HG03025 (cell line): ENCODE data around the gene RHCG.

ENCODE experiments used
- ATAC-seq: cut with Tn5 transposase; IDR thresholded peaks from one replicate; pipeline ENCODE4 v1.9.1; 2021; ENCODE audit warnings: mild to moderate bottlenecking, moderate library complexity; ENCODE audit not compliant: unreplicated experiment, low FRiP score

Gene RHCG

DNA sequence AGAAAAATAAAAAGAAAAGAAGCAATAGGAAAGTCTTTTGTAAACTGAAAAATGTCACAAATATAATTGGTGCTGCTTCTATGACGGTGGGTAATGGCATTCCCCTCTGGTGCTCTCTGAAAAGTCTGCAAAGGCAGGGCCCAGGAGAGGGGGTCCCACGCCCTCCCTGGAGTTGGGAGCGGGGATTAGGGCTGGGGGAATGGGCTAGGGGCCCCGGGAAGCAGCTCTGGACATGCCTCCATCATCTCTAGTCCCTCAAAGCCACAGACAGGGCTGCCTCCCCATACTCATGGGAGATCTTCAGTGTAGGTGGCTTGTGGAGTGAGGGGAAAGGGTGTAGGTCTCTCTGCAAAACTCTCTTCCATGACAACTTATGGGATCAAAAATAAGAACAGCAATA, 7.8 kb upstream of the RHCG start:
- ATAC-seq, result no peak

DNA sequence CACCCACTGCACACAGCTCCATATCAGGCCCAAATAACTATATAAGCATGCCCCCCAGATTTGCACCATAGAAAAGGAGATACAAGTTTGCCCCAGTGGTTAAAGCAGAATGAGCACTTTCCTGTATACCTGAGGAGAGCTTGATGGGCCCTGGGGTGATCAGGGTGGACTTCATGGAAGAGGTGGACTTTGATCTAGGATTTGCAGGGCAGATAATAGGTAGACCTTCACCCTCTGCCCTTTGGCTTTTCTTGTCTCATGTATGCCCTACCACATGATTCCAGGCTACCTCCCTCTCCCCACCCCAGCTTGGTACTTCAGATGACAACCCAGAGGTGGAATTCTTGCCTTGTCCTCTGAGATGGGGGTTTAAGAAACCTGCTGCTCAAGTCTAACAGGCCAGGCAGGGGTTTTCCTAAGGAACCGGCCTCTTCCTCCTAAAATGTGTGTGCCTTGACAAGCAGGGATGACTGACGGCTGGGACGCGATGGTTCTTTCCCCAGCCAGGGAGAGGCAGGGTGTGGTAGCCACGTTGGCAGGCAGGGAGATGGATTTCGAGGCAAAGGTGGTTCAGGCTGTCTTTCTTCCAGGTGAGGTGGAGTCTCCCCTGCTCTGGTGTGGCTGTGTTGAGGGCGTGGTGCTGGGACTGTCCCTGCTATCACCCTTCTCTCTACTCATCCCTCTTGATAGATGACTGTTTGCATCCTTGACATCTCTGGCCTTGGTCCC, 6.6 kb upstream of the RHCG start:
- no peak for ATAC-seq

DNA sequence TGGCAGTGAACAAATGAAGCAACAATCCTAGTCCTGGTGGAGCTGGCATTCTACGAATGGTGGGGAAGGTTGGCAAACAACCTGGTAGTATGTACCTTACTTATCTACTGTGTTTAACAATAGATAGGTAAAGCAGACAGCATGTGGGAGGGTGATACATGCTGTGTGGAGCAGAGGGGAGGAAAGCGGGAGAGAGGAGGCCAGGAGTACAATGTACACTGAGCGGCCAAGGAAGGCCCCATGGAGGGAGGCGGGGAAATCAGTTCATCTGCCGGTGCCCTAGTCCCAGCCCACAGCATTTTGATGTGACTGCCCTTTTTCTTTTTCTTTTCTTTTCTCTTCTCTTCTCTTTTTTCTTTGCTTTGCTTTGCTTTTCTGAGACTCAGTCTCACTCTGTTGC, 5.3 kb upstream of the RHCG start:
- no peak for ATAC-seq

DNA sequence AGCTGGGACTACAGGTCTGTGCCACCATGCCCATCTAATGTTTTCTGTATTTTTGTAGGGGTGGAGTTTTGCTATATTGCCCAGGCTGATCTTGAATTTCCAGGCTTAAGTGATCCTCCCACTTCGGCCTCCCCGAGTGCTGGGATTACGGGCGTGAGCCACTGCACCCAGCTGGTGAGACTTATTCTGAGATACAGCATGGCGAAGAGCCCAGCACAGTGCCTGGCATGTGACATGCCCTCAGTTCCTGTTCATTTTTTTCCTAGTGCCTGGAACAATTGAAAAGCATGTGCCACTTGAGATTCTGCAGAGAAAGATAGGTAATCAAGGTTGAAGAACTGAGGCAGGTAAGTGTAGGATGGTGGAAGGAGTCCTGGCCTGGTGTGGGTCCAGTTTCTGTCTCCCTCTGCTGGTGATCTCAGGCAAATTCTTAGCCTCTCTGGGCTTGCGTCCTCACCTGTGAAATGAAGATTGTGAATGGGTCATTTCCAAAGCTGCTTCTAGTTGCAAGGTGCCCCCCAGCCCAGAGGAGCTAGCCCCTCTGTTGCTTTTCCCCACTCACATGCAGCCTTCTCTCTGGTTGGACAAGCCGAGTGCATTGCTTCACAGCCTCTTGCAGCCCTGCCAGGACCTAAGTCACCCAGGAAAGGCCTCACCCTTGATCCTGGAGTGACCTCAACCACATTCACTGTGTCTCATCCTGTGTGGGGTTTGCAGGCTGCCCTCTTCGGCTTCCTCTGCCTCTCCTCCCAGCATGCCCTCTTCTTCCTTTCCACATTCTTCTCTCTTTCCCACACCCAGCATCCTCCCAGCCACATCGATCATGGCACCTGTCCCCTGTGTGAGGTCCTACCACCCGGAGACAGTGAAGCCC, 4.3 kb upstream of the RHCG start:
- no peak for ATAC-seq

DNA sequence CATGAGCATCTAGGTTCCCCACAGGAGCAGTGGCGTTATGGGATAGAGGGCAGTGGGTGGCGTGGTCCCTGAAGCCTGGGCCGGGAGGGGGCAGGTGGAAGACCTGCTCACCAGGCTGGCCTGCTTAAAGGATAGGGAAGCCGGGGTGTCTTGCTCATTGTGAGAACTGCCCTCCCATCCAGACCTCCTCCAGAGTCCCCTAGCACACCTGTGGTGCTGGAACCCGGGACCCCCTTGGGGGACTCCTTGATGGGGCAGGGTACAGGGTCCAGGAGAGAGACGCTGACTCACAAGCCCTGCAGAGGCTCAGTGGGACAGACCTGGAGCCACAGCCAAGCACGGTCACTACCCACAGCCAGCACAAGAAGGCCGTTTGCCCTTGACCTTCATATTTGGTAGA, 2.8 kb upstream of the RHCG start:
- ATAC-seq, result no peak

DNA sequence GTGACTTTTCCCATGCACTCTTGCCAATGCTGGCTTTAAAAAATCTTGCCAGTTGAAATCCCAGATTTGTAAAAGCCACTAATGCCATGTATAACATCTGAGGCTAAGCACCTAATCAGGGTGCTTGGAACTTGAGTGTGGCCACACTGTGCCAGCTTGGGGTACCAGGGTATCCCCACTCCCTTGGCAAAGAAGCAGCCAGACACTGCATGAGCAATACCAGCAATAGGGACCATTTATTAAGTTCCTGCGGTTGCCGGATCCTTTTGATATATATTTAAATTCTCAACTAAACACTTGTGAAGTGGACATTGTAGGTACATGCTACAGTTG, 2.2 kb upstream of the RHCG start:
- no peak for ATAC-seq

DNA sequence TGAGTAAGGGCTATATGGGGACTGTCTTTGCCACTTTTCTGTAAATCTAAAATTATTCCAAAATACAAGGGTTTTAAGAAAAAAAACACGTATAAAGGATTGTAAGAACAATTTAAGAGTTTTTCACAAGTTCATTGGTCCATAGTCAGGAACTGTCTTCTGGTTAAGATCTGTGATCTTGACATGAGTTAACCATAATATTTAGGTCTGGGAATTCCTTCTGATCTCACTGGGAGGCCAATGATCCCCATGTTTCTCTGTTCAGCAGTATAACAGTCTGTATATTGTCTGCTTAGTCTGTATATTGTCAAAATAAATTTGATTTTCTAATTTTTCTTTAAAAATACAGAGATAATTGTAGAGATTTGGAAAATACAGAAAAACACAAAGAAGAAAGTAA, 848 bp upstream of the RHCG start:
- no peak for ATAC-seq

DNA sequence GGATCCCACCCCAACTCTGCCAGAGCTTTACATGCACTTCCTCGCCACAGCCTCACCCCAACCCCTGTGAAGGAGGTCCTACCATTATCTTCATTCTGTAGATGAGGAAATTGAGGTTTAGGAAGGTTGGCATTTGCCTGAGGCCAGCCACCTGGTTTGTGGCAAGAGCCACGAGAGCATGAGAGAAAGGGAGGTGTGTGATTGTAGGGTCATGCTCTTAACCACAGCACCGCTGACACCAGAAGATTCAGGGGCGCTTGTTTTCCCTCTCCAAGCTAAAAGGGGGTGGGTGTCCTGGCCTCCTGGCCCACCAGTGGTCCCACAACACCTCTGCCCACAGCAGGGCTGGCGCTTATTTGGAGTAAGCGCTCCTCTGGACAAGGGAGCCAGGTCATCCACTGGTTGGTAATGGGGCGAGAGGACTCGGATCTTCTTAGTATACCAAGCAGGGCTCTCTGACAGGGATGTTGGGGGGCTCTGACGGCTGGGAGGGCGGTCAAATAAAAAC, 691 bp downstream of the RHCG start:
- ATAC-seq, result no peak

DNA sequence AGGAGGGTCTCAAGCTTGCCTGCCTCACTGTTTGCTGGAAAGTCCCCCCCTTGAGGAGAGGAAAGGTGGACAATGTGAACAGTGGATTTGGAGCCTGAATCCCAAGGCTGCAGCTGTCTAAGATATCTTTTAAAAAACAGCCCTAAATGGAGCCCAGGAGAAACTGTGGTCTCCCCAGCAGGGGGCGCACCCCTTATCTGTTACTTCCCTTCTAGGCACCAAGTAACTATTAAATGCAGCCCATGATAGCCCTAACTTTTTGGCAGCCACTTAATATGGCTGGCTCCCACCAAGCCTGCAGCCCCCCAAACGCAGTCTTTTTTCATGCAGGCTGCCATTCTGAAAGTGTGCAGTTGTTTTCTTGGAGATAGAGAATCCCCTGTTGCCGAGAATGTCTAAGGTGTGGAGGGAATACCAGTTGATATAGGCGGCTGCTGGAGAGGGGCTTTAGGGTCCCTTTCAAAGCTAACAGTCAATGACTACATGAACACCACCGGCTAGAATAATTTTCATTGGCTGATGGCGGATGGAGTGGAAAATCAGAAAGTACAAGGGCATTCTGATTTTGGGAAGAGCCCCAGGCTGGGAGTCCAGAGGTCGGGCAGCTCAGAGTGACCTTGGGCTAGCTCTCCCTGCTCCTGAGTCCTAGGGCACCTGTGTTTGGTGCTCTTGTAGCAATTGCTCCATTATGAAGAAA, 1.3 kb downstream of the RHCG start:
- no peak for ATAC-seq

DNA sequence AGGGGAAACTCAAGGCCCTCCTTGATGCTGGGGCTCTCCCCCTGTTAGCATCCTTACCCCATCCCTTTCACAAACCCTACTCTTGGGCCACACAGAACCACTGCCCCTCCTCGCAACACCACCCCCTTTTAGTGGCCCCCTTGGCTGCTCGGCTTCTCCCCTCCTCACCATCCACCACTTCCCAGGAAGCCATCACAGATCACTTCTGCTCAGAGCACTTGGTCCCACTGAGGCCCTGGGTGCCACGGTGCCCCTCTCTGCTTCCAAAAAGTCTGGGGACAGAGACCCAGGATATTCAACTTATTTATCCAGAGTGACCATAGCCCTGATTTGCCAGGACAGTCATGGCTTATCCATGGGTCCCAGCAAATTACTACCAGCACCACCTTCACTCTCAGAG, 2.4 kb downstream of the RHCG start:
- no peak for ATAC-seq

DNA sequence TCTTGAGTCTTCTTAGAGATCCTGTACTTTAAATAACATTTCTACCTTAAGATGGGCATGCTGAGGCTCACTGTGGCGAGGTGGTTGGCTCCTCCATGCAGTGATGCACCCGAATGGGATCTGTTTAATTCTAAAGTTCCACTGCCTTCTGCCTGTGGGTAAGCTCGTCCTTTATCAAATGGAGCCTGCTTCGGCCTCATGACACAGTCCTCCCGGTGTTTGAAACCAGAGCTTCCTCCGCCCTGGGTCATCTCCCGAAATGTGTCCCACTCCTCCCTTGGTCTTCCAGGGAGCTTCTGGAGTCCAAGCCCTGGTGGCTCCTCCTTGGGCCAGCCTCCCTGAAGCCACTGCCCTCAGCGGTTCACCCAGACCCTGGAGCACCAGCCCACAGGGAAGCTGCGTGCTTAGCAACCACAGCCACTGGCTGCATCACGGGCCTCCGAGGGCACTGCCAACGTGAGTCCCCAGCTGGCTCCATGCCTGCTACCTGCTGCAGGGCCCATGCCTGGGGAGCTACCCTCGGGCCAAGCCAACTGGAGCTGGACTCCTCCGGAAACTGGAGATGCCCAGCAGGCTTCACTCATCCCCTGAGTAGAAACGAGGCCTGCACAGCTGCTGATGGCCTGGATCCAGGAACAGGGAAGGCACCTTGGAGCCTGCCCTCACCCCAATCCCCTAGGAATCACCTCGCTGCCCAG, 3.3 kb downstream of the RHCG start:
- ATAC-seq, result no peak

DNA sequence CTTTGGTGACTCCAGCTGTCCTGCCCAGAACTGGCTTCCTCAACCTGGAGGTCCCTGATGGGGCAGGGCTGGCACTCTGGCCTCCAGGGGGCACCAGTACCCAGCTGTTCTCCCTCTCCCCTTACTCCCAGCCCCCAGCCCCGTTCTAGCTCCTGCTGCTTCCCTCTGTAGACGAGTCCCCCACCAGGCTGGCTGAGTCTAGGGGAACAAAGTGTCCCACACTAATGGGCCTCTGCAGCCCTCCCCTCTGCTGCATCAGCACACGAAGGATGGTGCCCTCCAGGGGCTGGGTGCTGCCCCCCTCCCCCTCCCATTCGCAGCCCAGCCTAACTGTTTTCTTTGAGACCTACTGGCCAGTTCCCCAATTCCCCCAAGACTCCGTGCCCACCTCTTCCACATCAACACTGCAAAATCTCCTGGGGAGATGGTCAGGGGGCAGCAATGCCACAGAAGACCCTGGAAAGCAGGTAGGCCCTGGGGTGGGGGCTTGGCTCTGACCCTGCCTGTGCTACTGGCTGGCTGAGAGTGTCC, 4.2 kb downstream of the RHCG start:
- ATAC-seq, result no peak

DNA sequence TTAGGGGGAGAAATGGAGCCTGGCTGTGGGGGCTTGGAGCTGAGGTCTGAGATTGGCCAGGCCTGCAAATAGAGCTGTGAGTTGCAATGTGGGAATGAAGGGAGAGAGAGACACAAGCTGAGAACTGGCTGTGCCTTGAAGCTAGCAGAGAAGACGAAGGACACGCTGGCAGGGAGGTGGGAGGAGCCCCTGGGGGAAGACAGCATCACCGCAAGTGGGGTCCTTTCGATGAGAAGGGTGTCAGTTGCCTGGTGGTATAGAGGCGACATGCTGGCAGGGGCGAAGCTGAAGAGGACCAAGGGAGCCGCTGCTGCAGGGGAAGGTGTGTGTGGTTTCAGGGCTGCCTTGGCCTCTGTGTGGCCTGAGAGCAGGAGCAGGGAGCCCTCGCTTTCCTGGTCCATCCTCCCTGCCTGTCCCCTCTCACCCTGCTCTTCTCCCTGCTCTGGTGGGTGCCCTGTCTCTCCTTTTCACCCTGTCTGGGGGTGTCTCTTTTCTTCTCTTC, 5.5 kb downstream of the RHCG start:
- no peak for ATAC-seq

DNA sequence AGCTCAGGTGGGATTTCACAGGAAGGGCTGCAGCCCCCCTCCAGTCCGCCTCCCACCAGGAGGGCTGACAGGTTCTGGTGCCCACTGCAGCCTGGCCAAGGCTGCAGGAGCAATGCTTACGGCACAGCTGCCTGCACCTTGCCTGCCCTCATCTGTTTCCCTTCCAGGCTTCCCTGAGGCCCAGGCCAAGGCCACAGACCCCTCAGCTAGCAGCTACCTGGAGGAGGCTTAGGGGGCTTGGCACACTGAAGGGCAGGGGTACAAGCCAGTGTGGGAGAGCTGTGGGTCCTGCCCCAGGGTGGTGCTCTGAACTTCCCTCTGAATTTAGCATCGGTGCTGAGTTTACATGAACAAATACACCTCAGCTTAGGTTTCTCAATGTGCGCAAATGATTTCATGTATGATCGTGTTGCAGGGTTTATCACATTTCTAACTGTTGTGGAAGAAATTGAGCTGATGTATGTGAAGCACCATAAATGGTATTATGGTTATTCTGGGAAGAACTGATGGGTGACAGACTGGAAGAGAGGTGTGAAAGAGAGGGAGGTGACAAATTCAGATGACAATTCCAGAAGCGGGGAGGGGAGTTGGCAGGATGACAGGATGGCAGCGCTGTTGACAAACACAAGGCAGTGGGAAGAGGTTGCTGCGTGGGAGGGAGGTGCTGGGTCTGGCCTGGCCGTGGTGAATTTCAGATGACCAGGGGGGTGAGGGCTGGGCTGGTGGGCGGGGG, 6.1 kb downstream of the RHCG start:
- ATAC-seq, result no peak

DNA sequence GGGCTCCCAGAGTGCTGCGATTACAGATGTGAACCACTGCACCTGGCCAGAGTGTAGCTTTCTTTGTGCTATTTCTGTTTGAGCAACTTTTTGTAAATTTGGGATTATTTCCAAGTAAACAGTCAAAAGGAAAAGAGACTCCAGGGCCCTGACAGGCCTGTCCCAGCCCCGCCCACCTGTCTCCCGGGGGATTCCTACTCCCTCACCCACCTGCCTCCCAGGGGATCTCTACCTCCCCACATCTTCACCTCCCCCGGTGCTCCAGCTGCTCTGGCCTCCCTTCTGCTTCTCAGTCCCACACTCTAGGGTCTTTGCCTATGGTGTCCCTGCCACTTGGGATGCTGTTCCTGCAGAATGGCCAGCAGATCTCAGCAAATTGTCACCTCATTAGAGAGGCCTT, 7.0 kb downstream of the RHCG start:
- ATAC-seq, result no peak

DNA sequence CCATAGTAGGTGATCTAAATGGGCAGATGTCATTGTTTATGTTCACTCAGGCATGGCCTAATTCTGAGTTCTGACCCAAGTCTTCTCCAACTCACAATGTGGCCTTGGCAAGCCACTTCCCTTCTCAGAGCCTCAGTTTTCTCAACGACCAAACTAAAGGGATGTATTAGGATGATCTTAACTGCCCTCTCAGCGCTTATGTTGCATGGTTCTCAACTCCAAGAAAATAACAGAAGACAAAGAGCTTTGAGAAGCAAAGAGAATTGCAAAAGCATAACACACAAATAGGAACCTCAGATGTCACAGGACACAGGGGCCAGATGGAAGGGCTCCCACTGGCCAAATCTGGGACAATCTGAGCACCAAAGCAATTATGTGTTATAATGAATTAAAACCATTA, 8.6 kb downstream of the RHCG start:
- ATAC-seq, result no peak

DNA sequence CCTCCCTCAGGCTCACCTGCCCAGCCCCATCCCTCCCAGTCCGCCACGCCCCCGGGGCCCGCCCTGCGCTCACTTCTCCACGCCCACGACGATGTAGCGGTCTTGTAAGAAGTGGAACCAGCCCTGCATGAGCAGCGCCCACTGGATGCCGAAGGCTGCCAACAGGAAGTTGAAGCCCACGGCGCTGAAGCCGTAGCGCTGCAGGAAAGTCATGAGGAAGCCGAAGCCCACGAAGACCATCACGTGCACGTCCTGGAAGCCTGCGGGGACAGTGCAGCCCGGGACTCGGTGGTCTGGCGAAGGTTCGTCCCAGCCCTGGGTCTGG, 9.7 kb downstream of the RHCG start:
- no peak for ATAC-seq

DNA sequence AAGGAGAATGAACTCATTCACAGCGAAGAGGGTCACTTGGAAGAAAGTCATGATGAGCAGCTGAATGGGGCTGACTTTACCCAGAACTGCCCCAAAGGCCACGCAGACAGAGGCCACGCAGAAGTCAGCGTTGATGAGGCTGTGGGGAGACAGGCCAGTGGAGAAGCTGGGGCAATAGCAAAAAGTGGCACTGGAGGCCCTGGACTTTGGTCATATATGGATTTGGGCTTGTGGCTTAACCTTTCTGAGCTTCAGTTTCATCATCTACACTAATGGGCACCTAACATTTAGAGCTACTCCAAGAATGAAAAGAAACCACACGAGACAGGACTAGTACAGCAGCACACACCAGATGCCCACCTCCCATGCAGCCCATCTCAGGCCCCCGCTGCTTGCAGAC, 13.3 kb downstream of the RHCG start:
- ATAC-seq, result no peak

DNA sequence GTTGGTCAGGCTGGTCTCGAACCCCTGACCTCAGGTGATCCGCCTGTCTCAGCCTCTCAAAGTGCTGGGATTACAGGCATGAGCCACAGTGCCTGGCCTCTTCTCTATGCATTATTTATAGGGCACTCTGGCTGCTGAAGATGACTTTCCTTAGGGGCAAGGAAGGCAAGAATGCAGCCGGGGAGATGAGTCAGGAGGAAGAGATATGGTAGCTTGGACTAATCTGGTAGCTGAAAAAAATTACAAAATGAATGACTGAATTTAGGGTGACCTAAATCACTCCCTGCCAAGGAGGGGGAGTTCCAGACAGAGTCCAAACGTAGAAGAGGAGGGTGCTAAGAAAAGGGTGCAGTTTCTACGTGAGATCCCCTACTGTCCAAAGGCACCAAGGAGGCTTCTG, 14.2 kb downstream of the RHCG start:
- ATAC-seq, result no peak

DNA sequence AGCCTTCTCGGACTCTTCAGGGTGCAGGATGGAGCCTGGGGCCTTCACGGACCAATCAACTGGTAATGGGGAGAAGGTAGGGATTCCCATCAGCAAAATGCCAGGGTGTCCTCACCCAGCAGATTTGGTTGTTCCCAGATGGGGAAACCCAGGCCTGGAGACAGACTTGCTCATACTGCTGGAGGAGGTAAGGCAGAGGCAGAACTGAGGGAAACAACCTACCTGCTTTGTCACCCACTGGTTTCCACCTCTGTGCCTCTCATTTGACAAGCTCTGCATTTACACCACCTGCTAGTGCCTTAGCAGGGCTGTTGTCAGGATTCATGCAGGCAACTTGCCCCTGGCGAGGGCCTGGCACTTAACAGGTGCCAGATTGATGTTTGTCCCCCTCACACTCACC, 15.9 kb downstream of the RHCG start:
- no peak for ATAC-seq
